ENCODE results near the gene ALOX12. TPM values are rescaled to one million over a fixed set of nuclear protein-coding genes. Genes with fewer than 3 reads are reported as not detected.
"Not testable (repeated sequence)": the region's sequence is repeated elsewhere in the genome, so short reads cannot be mapped to it uniquely, and the experiment has no call there.

The ALOX12 gene
- total and polyA plus RNA-seq, 7 donors, result 0.03 TPM; not detected in 6

DNA sequence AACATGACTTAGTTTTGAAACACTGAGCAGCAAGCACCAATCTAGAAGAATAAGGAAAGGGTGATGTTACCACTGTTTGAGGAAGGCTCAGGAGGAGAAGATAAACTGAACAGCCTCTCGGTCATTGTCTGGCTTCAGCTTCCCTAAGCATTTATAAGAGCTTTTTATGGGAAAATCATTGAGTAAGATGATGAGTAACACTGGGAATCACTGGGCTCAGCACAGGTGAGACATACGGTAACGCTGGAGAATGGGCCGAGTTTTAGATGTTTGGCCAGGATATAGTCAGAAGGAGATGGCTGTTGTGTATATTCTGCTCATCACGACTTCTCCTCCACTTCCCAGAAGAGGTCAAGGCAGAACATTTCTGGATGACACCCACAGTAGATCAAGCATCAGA, 42.2 kb upstream of the ALOX12 start:
- ATAC-seq (no peak), DNase-seq (no peak)
- no peaks in the 10 kb centered on the region for H3K36me3 ChIP-seq (ENCODE audit: insufficient read depth in 1 of 2, low read depth in 1 of 2)
- TF ChIP-seq, protein P1, sequence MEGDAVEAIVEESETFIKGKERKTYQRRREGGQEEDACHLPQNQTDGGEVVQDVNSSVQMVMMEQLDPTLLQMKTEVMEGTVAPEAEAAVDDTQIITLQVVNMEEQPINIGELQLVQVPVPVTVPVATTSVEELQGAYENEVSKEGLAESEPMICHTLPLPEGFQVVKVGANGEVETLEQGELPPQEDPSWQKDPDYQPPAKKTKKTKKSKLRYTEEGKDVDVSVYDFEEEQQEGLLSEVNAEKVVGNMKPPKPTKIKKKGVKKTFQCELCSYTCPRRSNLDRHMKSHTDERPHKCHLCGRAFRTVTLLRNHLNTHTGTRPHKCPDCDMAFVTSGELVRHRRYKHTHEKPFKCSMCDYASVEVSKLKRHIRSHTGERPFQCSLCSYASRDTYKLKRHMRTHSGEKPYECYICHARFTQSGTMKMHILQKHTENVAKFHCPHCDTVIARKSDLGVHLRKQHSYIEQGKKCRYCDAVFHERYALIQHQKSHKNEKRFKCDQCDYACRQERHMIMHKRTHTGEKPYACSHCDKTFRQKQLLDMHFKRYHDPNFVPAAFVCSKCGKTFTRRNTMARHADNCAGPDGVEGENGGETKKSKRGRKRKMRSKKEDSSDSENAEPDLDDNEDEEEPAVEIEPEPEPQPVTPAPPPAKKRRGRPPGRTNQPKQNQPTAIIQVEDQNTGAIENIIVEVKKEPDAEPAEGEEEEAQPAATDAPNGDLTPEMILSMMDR (IDR thresholded peaks at IDR 0.05), result no peak
- WGBS, 3 donors, result 83 to 90% (median 86%) methylated on average over 5 of the region's 5 CpGs
- no peaks in the 10 kb centered on the region for H3K4me1 ChIP-seq
- no peak overlapping the region for H3K4me3 ChIP-seq
- no peaks in the 10 kb centered on the region for H3K9me3 ChIP-seq
- H3K27me3 ChIP-seq (ENCODE audit: insufficient read depth in 3 of 3, low read length in 2 of 3), result no peaks in the 10 kb centered on the region
- no peak overlapping the region for H3K27ac ChIP-seq
- intact Hi-C loops (cut with DNase I), result no loop called here

DNA sequence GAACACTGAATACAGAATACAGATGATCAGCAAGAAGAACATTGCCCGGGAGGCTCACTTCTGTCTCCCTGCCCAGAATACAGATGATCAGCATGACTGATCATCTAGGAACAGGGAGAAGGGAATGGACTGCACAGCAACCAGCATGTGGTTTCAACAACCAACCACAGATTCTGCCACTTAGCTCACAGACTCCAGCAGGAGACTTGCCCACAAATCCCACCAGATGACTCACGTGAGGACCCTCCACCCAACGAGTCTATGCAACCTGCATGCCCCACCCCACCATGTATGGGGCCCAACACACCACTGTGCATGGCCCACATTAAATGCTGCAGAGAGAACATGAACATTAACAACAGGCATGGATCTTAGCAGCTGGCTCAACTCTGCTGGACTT, 36.1 kb upstream of the ALOX12 start:
- no peaks in the 10 kb centered on the region for H3K36me3 ChIP-seq (ENCODE audit: insufficient read depth in 1 of 2, low read depth in 1 of 2)

DNA sequence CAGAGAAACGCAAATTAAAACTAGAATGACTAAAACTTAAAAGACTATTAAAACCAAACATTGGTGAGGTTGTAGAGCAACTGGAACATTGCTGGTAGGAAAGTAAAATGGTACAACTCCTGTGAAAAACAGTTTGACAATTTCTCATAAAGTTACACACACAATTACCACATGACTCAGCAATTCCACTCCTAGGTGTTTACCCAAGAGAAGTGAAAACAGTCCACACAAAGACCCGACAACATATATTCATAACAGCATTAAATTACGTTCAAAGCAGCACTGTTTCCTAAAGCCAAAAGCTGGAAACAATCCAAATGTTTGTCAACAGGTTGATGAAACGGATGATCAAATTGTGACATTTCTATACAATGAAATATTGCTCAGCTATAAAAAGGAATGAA, 26.5 kb upstream of the ALOX12 start:
- Histone ChIP-seq H3K9me3 (no peaks in the 10 kb centered on the region), H3K27ac (no peak overlapping the region), H3K27me3 (ENCODE audit: insufficient read depth in 3 of 3, low read length in 2 of 3) (no peaks in the 10 kb centered on the region), H3K36me3 (ENCODE audit: insufficient read depth in 1 of 2, low read depth in 1 of 2) (no peaks in the 10 kb centered on the region), H3K4me3 (no peak overlapping the region), H3K4me1 (no peaks in the 10 kb centered on the region)
- no peak for ATAC-seq
- TF ChIP-seq, protein P1 (IDR thresholded peaks at IDR 0.05), result no peak
- DNase-seq, result no peak
- WGBS, 3 donors, result 75 to 81% (median 77%) methylated on average over 4 of the region's 4 CpGs
- intact Hi-C loops (cut with DNase I), result no loop called here

More for the DNA sequence above, 36.1 kb upstream of the ALOX12 start:
- Histone ChIP-seq H3K27me3 (ENCODE audit: insufficient read depth in 3 of 3, low read length in 2 of 3) (peaks cover 0 to 4% (median 2%) of the 10 kb centered on the region in 3 donors), H3K27ac (no peak overlapping the region), H3K4me1 (no peaks in the 10 kb centered on the region), H3K4me3 (no peak overlapping the region), H3K9me3 (no peaks in the 10 kb centered on the region)
- intact Hi-C loops (cut with DNase I), result no loop called here
- DNase-seq (no peak), ATAC-seq (no peak)
- TF ChIP-seq, protein P1 (IDR thresholded peaks at IDR 0.05), result no peak
- WGBS, 3 donors, result 59 to 85% (median 77%) methylated on average over 3 of the region's 3 CpGs

DNA sequence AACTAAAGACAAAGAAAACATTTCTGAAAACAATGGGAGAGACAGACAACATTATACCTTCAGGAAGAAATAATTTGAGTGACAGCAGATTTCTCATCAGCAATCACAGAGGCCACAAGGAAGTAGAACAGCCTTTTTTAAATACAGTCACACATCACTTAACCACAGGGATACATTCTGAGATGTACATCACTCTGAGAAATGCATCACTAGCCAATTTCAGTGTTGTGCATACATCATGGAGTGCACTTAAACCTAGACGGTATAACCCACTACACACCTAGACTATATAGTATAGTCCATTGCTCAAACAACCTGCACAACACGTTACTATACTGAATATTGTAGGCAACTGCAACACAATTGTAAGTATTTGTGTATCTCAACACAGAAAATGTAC, 24.9 kb upstream of the ALOX12 start:
- 78 to 81% (median 81%) methylated on average over 2 of the region's 2 CpGs for WGBS, 3 donors
- intact Hi-C loops (cut with DNase I), result no loop called here
- DNase-seq, result no peak
- no peaks in the 10 kb centered on the region for H3K27me3 ChIP-seq (ENCODE audit: insufficient read depth in 3 of 3, low read length in 2 of 3)
- TF ChIP-seq, protein P1 (IDR thresholded peaks at IDR 0.05), result no peak
- H3K36me3 ChIP-seq (ENCODE audit: insufficient read depth in 1 of 2, low read depth in 1 of 2), result no peaks in the 10 kb centered on the region
- no peaks in the 10 kb centered on the region for H3K4me1 ChIP-seq
- no peaks in the 10 kb centered on the region for H3K9me3 ChIP-seq
- no peak overlapping the region for H3K4me3 ChIP-seq
- H3K27ac ChIP-seq, result no peak overlapping the region
- no peak for ATAC-seq

DNA sequence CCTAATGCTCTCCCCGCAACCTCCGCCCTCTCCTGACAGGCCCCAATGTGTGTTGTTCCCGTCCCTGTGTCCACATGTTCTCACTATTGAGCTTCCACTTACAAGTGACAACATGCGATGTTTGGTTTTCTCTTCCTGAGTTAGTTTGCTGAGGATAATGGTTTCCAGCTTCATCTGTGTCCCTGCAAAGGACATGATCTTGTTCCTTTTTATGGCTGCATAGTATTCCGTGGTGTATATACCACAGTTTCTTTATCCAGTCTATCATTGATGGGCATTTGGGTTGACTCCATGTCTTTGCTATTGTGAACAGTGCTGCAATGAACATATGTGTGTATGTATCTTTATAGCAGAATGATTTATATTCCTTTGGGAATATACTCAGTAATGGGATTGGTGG, 16.4 kb upstream of the ALOX12 start:
- H3K4me3 ChIP-seq; H3K9me3 ChIP-seq; H3K36me3 ChIP-seq (ENCODE audit: insufficient read depth in 1 of 2, low read depth in 1 of 2); DNase-seq; H3K27ac ChIP-seq; H3K4me1 ChIP-seq; intact Hi-C loops (cut with DNase I); H3K27me3 ChIP-seq (ENCODE audit: insufficient read depth in 3 of 3, low read length in 2 of 3); ATAC-seq: not testable (repeated sequence)
- WGBS, 3 donors, result 94 to 98% (median 96%) methylated on average over 5 of the region's 5 CpGs

Data from psoas muscle (tissue), 8 donors.